ENCODE data around the gene AGBL5.
"Not testable (repeated sequence)": the region's sequence is repeated elsewhere in the genome, so short reads cannot be mapped to it uniquely, and the experiment has no call there.

Gene AGBL5

GRCh38 chr2:27053321-27053720, 1.9 kb downstream of the AGBL5 start:
- DNase-seq = no peak

DNA sequence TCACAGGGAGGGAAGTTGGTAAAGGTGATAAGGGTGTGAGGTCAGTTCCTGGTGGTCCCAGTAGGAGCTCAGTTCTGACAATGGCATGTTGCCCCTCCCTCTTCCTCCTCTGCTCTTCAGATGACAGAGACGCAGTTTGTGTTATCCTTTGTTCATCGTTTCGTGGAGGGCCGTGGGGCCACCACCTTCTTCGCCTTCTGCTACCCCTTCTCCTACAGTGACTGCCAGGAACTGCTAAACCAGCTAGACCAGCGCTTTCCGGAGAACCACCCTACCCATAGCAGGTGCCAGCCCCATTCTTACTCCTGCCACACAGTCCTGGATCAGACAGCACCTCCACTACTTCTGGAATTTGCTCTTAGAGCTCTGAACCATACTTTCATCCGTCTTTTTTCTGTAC, 2.3 kb downstream of the AGBL5 start:
- no peak for DNase-seq

DNA sequence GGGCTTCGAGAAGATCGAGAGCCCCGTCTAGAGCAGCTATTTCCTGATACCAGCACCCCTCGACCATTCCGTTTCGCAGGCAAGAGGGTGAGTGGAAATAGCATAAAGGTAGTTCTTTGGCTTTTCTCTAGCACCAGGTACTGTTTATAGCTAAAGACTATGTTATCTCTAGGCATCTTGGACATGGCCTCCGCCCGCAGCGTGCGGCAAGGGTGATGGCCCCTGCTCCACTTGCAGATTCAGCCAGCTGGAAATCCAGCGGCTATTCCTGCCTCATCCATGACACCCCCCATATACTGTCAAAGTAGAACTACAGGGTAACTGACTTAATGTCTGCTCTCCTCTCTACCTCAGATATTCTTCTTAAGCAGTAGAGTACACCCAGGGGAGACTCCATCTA, 3.3 kb downstream of the AGBL5 start:
- DNase-seq = no peak

- DNase-seq = no peak
Observed at GRCh38 chr2:27057184-27057583, 5.7 kb downstream of the AGBL5 start.

- no peak for DNase-seq
Observed at GRCh38 chr2:27058210-27058609, 6.7 kb downstream of the AGBL5 start.

- no peak for DNase-seq
Observed at GRCh38 chr2:27059141-27059820, 7.8 kb downstream of the AGBL5 start.

GRCh38 chr2:27060323-27060722, 8.9 kb downstream of the AGBL5 start:
- no peak for DNase-seq

DNA sequence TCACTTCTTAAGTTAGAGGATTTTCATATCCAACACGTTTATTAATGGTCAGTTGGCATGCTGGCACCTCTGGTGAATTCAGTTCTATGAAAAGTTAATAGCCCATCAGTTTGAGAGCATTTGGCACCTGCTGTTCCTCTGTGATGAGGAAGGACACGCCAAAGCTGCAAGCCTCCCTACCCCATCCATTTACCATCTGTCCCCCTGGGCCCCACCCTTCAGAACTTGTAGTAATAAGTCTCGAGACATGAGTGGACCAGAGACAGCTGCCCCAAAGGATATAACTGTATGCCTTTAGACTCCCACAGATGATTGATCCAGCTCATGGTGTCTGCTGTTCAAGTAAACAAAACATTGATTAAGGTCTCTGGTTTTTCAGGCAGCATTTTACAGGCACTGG, 13.7 kb downstream of the AGBL5 start:
- no peak for DNase-seq

GRCh38 chr2:27067385-27067784, 15.9 kb downstream of the AGBL5 start:
- no peak for DNase-seq

DNA sequence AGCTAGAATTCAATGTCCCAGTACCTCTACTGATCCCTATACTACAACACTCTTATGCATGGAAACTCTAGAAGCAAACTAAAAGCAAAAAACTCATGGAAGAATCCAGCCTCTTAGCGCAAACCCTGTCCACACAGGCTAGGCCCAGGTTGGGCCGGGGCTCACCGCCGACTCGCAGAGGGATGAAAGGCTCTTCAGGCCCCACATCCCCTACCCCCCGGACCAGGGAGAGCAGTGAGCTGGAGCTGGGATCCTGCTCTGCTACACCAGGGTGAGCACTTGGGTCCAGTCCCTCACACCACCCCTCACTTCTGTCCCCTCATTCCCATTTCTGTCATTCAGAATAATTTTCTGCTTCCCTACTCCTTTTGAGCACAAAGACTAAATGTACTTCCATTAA, 18.0 kb downstream of the AGBL5 start:
- no peak for DNase-seq

GRCh38 chr2:27069961-27070618, 18.6 kb downstream of the AGBL5 start:
- DNase-seq = no peak

DNA sequence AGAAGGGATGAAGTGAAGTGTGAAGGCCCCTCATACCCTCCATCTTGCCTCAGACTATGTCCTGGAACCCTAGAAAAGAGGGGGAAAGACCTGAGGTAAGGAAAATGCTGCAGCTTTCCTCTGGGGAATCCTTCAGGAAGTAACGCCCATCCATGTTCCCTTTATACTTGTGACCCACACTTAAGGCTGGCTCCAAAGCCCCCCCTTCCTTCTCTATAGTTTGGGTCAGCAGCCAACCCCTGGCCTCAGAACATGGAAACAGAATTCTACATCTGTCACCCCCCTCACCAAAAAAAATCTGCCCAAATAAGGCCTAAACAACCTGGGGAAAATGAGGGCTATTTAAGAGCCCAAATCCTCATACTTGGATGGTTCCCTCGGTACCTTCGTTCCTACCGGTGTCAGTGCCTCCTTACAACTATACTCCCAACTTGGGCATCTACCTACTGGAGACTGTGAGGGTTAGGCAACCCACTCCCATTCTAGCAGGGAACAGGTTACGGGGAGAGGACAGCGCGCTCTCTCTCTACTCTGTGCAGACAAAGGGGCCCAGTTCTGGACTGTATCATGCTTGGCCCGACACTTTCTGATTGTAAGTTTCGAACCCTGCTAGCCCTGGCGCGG, 19.3 kb downstream of the AGBL5 start:
- no peak for DNase-seq

DNA sequence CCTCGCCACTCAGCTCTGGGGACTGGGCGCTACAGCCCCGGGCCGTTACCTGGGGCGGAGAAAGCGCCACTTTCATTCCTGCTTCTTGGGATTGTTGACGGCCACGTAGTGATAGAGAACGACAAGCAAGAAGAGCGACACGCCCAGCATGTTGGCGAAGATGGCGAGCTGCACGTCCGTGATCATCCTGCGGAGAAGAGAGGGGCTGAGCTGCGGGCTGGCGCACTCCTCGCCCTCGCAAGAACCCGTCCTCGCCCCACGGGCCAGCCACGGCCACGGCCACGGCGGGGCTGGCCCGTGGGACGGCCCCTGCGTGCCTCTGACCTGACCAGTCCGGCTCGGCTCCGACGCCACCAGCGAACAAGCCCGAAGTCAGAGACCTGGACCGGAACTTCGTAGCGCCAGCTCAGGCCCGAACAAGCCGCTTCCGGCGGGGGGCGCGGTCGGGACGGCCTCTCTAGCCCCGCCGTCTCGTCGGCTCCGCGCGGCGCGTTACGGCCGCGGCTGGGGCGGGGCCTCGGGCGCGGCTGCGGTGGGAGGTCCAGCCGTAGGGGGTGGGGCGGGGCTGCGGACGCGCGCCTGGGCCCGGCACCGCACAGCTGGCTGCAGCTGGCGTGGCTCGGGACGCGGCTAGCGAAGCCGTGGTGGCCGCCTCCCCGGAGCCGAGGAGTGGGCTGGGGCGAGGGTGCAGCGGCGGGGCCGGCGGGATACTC, 20.0 kb downstream of the AGBL5 start, which contains the start of gene OST4:
TSS of gene OST4 (minus strand) at position 378 of the 713 bp plus-strand sequence.
- DNase-seq = peak; percentile 92

GRCh38 chr2:27071990-27072830, 20.7 kb downstream of the AGBL5 start:
- no peak for DNase-seq

- DNase-seq = no peak
Observed at GRCh38 chr2:27072920-27073319, 21.5 kb downstream of the AGBL5 start.

- DNase-seq = no peak
Observed at GRCh38 chr2:27073782-27074181, 22.3 kb downstream of the AGBL5 start.

DNA sequence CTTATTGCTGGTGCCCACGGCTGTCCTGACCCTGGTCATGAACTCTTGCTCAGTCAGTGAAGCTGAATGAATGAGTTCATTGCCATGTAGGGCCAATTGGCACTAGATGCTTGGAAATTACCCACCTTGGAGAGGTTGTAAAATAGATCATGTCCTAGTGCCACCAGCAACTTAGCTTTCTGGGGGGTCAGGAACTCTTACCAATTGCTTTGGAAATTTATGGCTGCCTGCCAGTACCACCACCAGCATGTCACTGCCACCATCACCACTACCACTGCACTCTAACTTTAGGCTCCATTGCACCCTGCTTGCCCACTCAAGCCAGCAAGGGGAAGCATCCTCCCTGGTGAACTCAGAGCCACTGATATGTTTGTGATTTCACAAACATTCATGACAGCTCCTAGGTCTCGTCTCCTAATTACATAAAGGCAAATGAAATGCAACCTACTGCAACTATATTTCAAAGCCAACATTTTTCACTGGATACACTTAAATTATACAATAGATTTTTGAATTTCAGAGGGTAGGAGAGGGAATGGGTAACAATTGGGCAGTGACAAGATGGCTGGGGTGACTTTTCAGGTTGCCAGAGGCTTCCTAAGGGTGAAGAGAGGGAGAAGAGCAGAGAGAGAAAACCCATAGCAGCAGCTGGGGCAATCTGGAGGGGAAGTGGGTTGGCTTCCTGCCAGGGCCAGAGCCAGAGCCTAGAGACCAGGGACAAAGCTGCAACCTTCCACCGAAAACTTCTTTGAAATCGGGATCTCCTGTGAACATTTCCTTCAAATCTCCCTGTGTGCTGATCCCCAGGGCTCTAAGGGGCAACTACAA, 23.5 kb downstream of the AGBL5 start:
- no peak for DNase-seq

- not testable (repeated sequence) for DNase-seq
Observed at GRCh38 chr2:27075566-27075871, 24.1 kb downstream of the AGBL5 start.

DNA sequence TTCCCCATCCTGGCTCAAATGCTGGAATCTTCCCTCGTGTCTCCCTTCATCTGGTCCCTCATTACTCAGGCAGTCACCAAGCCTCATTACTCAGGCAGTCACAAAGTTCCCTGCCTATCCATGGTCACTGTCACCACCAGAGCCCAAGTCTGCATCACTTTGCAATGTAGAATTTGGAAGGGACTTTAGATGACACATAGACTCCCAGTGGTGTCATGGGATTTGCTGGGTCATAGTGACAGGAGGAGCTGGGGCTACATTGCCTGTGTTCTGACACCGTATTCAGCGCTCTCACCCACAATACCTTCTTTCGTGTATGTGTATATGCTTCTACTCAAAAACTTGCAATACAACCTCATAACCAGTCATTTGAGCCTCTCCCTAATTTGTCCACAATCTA, 24.9 kb downstream of the AGBL5 start:
- DNase-seq = no peak

- DNase-seq = no peak
Observed at GRCh38 chr2:27077231-27077630, 25.8 kb downstream of the AGBL5 start.

DNA sequence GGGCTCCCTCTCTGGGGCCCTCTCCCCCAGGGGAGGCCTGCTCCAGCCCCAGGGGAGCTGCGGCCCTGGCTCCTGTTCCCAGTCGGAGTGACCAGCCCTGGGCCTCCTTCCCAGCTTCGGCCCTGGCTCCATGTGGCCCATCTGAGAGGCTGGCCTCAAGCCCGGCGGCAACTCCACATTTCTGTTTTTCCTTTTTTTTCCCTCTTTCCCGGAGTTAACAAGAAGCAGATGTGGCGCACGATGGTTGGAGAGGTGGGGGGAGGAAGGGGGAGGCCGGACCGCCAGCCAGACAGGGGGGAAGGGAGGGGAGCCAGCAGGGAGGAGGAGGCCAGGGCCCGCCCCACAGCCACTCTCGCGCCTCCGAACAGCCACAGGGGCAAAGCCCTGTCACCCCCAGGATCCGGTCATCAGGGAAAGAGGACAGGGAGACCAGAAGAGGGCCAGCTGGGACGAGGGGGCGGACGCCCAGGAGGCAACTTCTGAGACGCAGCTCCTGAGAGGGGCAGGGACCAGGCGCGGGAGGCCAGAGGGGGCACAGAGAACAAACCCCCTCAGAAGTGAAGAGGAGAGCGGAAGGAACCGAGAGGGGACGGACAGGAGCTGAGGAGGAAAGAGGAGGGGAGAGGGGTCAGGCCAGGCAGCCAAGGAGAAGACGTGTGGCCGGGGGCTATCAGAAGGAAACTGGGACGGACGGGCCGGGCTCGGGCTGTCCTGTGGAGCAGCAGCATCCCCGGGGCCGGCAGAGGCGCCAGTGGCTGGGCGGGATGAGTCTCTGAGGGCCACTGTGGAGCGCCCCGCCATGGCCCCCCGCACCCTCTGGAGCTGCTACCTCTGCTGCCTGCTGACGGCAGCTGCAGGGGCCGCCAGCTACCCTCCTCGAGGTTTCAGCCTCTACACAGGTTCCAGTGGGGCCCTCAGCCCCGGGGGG, 27.1 kb downstream of the AGBL5 start, which contains the start of gene EMILIN1:
TSS of gene EMILIN1 (plus strand) at position 349 of the 928 bp plus-strand sequence. CDS start at position 800, 451 bp downstream.
- DNase-seq = no peak
